Stimulated activated CD4-positive, alpha-beta T cell treated with anti-CD3 and anti-CD28 coated beads, Interleukin-15, amount 100 ng/mL, for 24 hours (primary cell): Measurements from ENCODE around the gene NAT8L.

Source experiments
- DNase-seq: peaks from one replicate; pipeline ENCODE4 v3.0.0-alpha.2; 2020

Gene NAT8L

DNA sequence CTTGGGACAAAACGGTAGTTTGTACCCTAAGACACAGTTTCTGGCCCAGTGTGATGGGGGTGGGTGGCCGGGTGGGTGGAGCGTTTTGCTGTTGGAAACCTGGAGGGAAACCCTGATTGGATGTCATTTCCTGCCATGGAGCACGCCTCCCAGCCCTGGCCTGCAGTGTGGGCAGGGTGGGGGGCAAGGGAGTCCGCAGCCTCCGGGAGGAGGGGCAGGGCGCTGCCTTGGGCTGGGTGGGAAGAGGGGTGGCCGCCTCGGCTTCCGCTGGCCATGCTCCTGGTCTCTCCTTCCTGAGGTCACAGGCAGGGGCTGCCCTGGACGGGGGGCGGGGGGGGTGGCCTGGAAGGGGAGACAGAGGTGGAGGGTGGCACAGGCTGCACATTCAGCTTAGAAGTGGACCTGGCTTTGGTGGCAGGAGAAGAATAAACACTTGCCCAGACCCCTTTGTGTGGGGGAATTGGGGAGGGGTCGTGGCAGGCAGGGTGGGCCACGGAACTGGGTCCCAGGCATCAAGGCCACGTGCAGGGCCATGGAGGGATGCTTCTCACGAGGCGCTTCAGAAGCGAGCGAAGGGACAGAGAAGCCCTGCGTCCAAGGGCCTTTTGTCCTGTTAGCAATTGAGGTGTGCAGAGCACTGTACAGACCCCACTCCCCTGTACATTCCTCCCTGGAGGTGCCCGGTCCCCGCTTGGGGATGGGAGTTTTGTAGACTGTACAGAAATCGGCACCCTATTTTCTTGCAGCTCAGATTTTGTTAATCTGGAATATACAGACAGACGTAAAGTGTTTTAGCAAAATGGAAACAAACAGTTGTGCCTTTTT, 6.2 kb downstream of the NAT8L start:
- DNase-seq: no peak

DNA sequence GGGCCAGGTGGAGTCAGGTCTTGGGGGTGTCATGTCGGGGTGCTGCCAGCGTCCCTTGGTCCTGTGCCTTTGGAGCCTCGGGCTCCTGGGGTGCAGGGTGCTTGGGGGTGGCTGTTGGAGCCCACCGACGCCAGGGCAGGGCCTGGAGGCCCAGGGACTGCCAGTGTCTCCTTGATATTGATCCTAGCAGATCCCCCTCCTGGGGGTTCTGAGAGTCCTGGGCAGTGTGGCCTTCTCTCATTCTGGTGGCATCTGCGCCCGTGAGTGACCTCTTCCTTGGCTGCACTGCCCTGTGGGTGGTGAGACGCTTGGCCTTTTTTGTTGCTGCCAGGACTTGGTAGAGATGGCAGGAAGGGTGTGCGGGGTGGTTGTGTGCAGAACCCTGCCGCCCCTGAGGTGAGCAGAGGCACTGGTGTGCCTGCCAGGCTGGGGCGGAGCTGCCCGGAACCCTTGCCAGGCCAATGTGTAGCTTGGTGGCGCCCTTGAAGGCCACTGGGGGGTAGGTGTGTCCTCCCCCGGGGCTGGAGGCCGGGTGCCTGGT, 7.0 kb downstream of the NAT8L start:
- no peak for DNase-seq

GRCh38 chr4:2066571-2067445, 7.7 kb downstream of the NAT8L start:
- no peak for DNase-seq

DNA sequence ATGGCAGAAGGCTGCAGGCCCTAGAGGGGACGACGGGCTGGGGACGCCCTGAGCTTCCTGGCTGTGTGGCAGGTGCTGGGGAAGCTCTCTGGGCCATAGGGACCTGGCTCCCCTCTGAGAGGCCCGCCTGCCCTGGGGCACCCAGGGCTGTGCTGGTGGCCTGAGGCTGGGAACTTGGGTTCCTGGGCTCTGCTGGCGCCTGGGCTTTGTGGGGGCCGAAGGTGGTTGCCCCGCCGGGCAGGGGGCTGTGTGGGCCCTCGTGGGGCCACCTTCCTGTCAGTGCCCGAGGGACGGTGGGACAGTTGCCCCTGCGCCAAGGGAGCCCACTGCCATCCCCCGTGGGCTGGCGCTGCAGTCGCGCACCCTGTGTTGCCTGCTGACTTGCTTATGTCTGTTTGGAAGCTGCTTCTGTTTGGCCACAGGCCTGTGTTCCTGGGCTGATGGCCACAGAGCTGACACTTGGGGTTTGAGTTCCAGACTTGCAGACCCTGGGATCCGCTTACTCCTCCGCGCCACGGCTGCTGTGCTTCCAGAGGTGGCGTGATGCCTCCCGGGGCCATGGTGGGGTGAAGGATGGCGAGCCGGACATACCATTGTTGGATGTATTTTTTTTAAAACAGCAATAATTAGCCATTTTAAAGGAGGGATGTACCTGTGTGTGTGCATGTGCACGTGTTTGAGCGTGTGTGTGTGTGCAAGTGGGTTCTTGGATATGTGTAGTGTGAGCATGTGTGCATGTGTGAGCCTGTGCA, 8.5 kb downstream of the NAT8L start:
- no peak for DNase-seq

GRCh38 chr4:2068198-2068470, 9.0 kb downstream of the NAT8L start:
- no peak for DNase-seq

- DNase-seq: no peak
Observed at GRCh38 chr4:2068566-2068965, 9.4 kb downstream of the NAT8L start.

- no peak for DNase-seq
Observed at GRCh38 chr4:2069161-2069971, 10.2 kb downstream of the NAT8L start.

GRCh38 chr4:2069986-2070385, 10.9 kb downstream of the NAT8L start:
- DNase-seq: no peak

DNA sequence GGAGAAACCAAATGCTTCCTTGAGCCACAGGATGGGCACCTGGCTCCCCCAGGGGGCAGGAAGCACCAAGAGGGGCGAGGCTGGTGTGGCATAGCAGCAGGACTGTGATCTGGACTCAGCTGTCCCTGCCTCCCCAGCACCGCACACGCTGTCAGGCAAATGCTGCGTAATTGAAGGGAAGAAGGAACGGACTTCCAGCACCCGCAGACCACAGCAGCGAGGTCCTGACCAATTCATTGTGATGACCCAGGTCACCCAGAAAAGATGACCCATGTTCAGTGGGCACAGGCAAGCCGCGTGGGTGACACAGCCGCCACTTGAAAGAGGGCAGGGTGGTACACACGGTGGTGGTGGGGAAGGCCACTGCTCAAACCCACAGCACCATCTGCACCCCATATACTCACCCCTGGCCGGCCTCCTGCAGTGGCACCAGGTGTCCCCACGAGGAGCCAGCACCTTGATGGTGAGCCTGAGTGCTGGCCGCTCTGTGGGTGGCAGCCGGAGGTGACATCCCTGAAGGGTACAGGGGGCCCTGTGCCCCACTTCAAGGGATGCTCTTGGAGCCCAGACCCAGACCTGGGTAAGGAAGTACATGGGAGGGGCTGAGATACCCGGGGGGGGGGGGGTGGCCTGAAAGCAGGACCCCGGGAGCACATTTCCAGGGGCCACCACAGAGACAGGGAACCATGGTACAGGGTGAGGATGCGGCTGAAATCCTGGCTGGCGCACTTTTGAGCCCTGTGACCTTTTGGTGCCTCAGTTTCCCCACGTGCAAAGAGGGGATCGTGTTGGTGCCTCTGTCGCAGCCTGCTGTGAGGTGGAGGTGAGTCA, 11.5 kb downstream of the NAT8L start:
- no peak for DNase-seq

GRCh38 chr4:2071252-2071911, 12.3 kb downstream of the NAT8L start:
- DNase-seq: no peak

GRCh38 chr4:2071912-2072867, 13.1 kb downstream of the NAT8L start:
- DNase-seq: no peak

DNA sequence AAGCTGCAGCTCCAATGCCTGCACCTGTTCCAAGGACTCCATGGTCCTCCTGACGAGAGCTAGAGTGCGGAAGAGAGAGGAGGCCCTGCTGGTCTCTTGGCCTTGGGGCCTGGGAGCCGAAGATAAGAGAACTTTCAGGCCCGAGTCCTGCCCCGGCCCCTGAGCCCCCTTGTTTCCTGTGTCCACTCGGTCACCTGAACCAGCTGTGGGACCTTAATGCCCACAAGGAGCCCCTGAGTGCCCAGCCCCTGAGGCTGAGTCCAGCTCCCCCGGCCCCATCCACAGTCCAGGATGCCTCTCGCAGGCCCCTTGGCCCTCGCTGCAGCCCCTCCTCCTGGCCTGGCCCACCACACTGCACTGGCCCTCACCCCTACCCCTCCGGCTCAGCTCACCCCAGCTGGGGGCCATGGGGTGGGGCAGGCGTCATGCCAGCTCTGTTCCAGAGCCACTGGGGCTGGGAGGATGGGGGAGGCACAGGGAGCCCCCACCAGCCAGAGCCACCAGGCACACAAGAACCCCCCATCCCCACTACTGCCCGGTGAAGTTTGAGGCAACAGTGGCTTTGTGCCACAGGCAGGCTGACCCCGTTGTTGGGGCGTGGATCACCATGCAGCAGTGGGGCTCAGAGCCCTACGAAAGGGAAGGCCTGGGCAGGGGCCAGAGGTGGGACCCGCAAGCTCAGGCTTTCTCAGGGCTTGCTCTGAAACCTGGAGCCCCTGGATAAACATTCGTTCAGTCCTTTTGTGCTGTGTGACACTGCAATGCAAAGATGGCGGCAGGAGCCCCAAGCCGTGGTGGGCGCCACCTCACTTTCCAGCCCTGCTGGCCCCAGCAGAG, 14.1 kb downstream of the NAT8L start:
- no peak for DNase-seq

DNA sequence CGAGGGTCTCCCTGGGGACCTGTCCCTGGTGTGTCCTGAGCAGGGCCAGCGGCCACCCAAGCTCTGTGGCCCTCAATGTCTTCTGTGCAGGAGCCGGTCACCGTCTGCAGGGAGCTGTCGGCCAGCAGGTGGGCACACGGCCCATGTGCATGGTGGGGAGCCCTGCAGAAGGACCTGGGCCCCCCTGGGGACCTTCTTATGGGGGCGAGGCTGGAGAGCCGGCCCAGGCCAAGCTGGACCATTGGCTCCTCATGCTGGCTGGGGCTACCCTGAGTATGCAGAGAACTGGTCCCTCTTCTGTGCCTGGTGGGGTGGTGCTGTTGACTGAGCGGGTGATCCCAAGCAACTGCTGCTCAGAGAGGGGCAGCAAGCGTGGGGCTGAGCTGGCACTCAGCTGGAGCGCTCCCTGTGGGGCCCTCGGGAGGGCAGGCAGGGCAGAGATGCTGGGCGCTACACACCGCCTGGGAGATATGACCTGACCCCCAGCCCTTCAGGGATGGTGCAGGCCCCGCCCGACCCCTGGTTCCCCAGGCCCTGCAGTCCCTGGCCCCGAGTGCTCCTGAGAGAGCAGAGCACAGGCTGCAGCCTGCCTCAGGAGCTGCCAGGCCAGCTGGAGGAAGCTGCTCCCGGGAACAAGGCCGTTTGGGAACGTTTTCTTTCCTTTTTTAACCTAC, 14.8 kb downstream of the NAT8L start:
- DNase-seq: no peak

- no peak for DNase-seq
Observed at GRCh38 chr4:2074588-2074987, 15.5 kb downstream of the NAT8L start.

DNA sequence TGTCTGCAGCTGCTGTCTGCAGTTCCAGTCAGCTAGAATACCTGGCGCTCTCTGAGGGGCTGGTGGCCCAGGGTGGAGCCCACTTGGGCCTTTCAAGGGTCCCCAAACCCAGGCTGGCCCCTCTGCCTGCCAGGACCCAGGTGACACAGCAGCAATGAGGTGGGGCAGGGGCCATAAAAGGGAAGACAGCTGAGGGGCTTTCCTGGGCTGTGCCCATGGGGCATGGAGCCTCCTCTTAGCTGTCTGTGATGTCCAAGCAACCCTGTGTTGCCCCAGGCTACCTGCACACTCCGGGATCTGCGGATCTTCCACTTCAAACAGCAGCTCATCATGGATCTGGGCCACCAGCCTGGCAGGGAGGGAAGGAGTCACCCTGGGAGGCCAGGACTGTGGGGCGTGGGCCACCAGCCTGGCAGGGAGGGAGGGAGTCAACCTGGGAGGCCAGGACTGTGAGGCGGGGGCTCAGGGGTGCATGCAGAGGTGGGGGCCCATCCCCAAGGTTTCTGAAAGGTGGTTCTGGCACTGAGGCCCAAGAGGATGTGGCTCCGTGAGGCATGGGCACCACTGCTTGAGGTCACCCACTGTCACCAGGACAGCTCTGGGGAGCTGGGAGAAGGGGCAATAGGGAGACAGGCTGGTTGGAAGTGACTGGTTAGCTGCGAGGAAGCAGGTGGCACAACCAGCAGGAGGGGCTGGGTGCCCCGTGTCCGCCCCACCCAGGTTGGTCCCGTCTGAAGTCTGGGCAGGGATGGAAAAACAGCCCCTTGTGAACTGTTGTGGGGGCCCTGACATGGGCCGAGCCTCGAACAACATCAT, 16.3 kb downstream of the NAT8L start:
- no peak for DNase-seq

GRCh38 chr4:2075987-2076907, 17.1 kb downstream of the NAT8L start:
- DNase-seq: no peak
